ENCODE data around the gene TEX11.

TEX11 gene

GRCh38 chrX:70908541-70908940 is at the start of gene TEX11:
TEX11 (minus strand) TSS chrX:70908711; CDS start chrX:70907789, 922 bp downstream.
- in situ Hi-C loops (cut with MboI; ENCODE audit: low pct_unique_long_range_greater_than_20kb, low sequenced_read_pairs, unreplicated experiment) = no loop called here
- no peak for DNase-seq (ENCODE audit: low spot score)
- no peak for TF ChIP-seq CTCF (IDR thresholded peaks at IDR 0.05; ENCODE audit: extremely low read depth, insufficient read depth, missing control alignments)

- in situ Hi-C loops (cut with MboI; ENCODE audit: low pct_unique_long_range_greater_than_20kb, low sequenced_read_pairs, unreplicated experiment) = loop anchor here (25.0 kb wide), 1 partner anchor 193 kb away; no protein-coding TSS in a partner anchor
- TF ChIP-seq CTCF (IDR thresholded peaks at IDR 0.05; ENCODE audit: extremely low read depth, insufficient read depth, missing control alignments) = no peak
- DNase-seq (ENCODE audit: low spot score) = no peak
These were observed 46.4 kb upstream of the TEX11 start for GRCh38 chrX:70954871-70955270.

GRCh38 chrX:70924294-70924911 is 15.9 kb upstream of the TEX11 start:
- DNase-seq (ENCODE audit: low spot score) = no peak
- no peak for TF ChIP-seq CTCF (IDR thresholded peaks at IDR 0.05; ENCODE audit: extremely low read depth, insufficient read depth, missing control alignments)
- in situ Hi-C loops (cut with MboI; ENCODE audit: low pct_unique_long_range_greater_than_20kb, low sequenced_read_pairs, unreplicated experiment) = no loop called here

GRCh38 chrX:70922774-70923473 is 14.4 kb upstream of the TEX11 start:
- no peak for TF ChIP-seq CTCF (IDR thresholded peaks at IDR 0.05; ENCODE audit: extremely low read depth, insufficient read depth, missing control alignments)
- no peak for DNase-seq (ENCODE audit: low spot score)
- in situ Hi-C loops (cut with MboI; ENCODE audit: low pct_unique_long_range_greater_than_20kb, low sequenced_read_pairs, unreplicated experiment) = no loop called here

GRCh38 chrX:70921709-70922352 is 13.3 kb upstream of the TEX11 start:
- no peak for TF ChIP-seq CTCF (IDR thresholded peaks at IDR 0.05; ENCODE audit: extremely low read depth, insufficient read depth, missing control alignments)
- in situ Hi-C loops (cut with MboI; ENCODE audit: low pct_unique_long_range_greater_than_20kb, low sequenced_read_pairs, unreplicated experiment) = no loop called here

GRCh38 chrX:70916754-70917153 is 8.2 kb upstream of the TEX11 start:
- in situ Hi-C loops (cut with MboI; ENCODE audit: low pct_unique_long_range_greater_than_20kb, low sequenced_read_pairs, unreplicated experiment) = no loop called here
- no peak for DNase-seq (ENCODE audit: low spot score)

More at GRCh38 chrX:70921709-70922352, 13.3 kb upstream of the TEX11 start:
- no peak for DNase-seq (ENCODE audit: low spot score)

More at GRCh38 chrX:70916754-70917153, 8.2 kb upstream of the TEX11 start:
- TF ChIP-seq CTCF (IDR thresholded peaks at IDR 0.05; ENCODE audit: extremely low read depth, insufficient read depth, missing control alignments) = no peak

Measured in GM13977 (cell line).